ENCODE data around the gene RPL41. TPM values are rescaled to one million over a fixed set of nuclear protein-coding genes. Genes with fewer than 3 reads are reported as not detected.

Gene RPL41
- total RNA-seq, 1 experiment from 2014 or later, result 4,637 TPM

DNA sequence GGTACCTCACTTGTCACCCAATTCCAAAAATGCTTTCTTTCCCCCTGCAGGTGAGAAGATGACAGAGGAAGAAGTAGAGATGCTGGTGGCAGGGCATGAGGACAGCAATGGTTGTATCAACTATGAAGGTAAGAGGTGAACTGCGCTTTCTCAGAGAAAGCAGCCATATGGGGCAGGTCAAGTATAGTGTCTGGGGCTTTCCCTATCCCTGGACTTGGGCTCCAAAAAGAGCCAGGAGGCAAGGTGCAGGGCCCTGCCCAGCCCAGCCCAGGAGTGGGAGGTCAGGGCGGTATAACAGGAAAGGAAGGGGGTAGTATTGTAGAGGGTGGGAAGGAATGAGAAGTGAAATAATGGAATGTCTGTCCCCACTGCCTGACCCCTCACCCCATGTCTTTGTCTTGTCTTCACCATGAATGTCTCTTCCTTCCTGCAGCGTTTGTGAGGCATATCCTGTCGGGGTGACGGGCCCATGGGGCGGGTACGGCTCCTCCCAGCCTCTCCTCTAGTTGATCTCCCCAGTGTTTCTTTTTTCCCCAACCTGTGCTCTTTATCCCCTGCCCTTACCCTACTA lies 43.8 kb downstream of the RPL41 start:
- Histone ChIP-seq H3K27me3 (ENCODE audit: insufficient read depth, low read length) (no peaks in the 10 kb centered on the region), H4K5ac (ENCODE audit: insufficient read length, low read depth, low read length) (no peak overlapping the region), H2BK12ac (ENCODE audit: insufficient read length, low read depth, low read length) (no peak overlapping the region), H3K4me2 (ENCODE audit: insufficient read depth, insufficient read length, low read length) (peak overlapping the region; percentile 80), H3K79me1 (ENCODE audit: insufficient read depth, low read depth, low read length, poor library complexity, severe bottlenecking) (peaks cover 2% of the 10 kb centered on the region), H3K56ac (ENCODE audit: insufficient read length, low read depth, low read length) (no peak overlapping the region), H2BK120ac (ENCODE audit: low read depth, low read length, poor library complexity, severe bottlenecking) (no peak overlapping the region), H3K79me2 (ENCODE audit: insufficient read depth, low read length) (peaks cover 3% of the 10 kb centered on the region; the same call in 1 of the 2 replicates), H3K27ac (ENCODE audit: insufficient read length, low read depth, low read length) (no peak overlapping the region), H4K8ac (replicated peaks; ENCODE audit: insufficient read length, low read depth, low read length) (no peak overlapping the region), H3K14ac (ENCODE audit: insufficient read depth, low read length) (no peak overlapping the region), H3K4me1 (ENCODE audit: insufficient read depth, low read length) (peaks cover 5% of the 10 kb centered on the region; the same call in 1 of the 2 replicates), H2BK20ac (ENCODE audit: low read depth, low read length, poor library complexity, severe bottlenecking) (no peak overlapping the region), H3K18ac (ENCODE audit: insufficient read length, low read depth, low read length) (no peak overlapping the region), H2AFZ (ENCODE audit: low read length) (no peak overlapping the region), H4K20me1 (ENCODE audit: control insufficient read depth, insufficient read depth, insufficient read length) (no peaks in the 10 kb centered on the region), H4K91ac (ENCODE audit: insufficient read length, low read depth, low read length) (no peak overlapping the region), H3T11ph (ENCODE audit: low read length) (no peak overlapping the region), H2BK15ac (ENCODE audit: low read depth, low read length) (no peak overlapping the region), H2AK5ac (ENCODE audit: insufficient read length, low read length) (no peak overlapping the region), H3K23ac (ENCODE audit: insufficient read length, low read depth, low read length) (no peak overlapping the region), H3K23me2 (ENCODE audit: insufficient read length, low read depth, low read length, poor library complexity, severe bottlenecking) (peaks cover 15% of the 10 kb centered on the region), H3K9me3 (ENCODE audit: control insufficient read depth, low read depth, low read length) (no peaks in the 10 kb centered on the region), H3K9ac (ENCODE audit: extremely low read depth, insufficient read length, low read length) (peak overlapping the region; percentile 98), H2BK5ac (ENCODE audit: insufficient read length, low read length) (no peak overlapping the region), H3K4ac (ENCODE audit: low read depth, low read length) (no peak overlapping the region)
- H3K27me3 Mint-ChIP-seq (ENCODE audit: low read depth), result peaks cover 10% of the 10 kb centered on the region; the same call in 1 of the 2 replicates
- H3K4me1 Mint-ChIP-seq, result peaks cover 46 to 64% of the 10 kb centered on the region in 2 experiments
- no peak for DNase-seq
- peak overlapping the region in 2 of 3 experiments; percentile 96 to 97; a peak in 4 of 7 replicates for H3K27ac Mint-ChIP-seq
- H3K36me3 Mint-ChIP-seq (ENCODE audit: insufficient read depth in 1 of 3, low read depth in 3 of 3), result peaks cover 64 to 82% (median 72%) of the 10 kb centered on the region in 3 experiments
- peak overlapping the region; percentile 93 to 96 for H3K4me3 Mint-ChIP-seq
- WGBS (ENCODE audit: extremely low coverage, insufficient read length, low lambda C conversion rate), result no CpG with 5 or more reads among the region's 7 CpGs
- H3K9me3 Mint-ChIP-seq, result peaks cover 0 to 4% of the 10 kb centered on the region in 2 experiments; a peak in 3 of 5 replicates
- TF ChIP-seq, protein P1, sequence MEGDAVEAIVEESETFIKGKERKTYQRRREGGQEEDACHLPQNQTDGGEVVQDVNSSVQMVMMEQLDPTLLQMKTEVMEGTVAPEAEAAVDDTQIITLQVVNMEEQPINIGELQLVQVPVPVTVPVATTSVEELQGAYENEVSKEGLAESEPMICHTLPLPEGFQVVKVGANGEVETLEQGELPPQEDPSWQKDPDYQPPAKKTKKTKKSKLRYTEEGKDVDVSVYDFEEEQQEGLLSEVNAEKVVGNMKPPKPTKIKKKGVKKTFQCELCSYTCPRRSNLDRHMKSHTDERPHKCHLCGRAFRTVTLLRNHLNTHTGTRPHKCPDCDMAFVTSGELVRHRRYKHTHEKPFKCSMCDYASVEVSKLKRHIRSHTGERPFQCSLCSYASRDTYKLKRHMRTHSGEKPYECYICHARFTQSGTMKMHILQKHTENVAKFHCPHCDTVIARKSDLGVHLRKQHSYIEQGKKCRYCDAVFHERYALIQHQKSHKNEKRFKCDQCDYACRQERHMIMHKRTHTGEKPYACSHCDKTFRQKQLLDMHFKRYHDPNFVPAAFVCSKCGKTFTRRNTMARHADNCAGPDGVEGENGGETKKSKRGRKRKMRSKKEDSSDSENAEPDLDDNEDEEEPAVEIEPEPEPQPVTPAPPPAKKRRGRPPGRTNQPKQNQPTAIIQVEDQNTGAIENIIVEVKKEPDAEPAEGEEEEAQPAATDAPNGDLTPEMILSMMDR (conservative IDR thresholded peaks at IDR 0.05), result no peak
